ENCODE measurements around the gene RCAN2.

Gene RCAN2

GRCh38 chr6:46211917-46212316 lies 279.3 kb downstream of the RCAN2 start:
- no peak for DNase-seq (ENCODE audit: low read depth)

GRCh38 chr6:46210294-46210693 lies 281.0 kb downstream of the RCAN2 start:
- DNase-seq (ENCODE audit: low read depth) = no peak

- DNase-seq (ENCODE audit: low read depth) = no peak
Measured at GRCh38 chr6:46208303-46208702, 282.9 kb downstream of the RCAN2 start.

GRCh38 chr6:46207174-46207573 lies 284.1 kb downstream of the RCAN2 start:
- DNase-seq (ENCODE audit: low read depth) = no peak

- DNase-seq (ENCODE audit: low read depth) = no peak
Measured at GRCh38 chr6:46204880-46205650, 286.2 kb downstream of the RCAN2 start.

- no peak for DNase-seq (ENCODE audit: low read depth)
Measured at GRCh38 chr6:46203391-46204177, 287.7 kb downstream of the RCAN2 start.

GRCh38 chr6:46201702-46202101 lies 289.5 kb downstream of the RCAN2 start:
- no peak for DNase-seq (ENCODE audit: low read depth)

GRCh38 chr6:46199387-46199786 lies 291.9 kb downstream of the RCAN2 start:
- no peak for DNase-seq (ENCODE audit: low read depth)

GRCh38 chr6:46191961-46192360 lies 299.3 kb downstream of the RCAN2 start:
- DNase-seq (ENCODE audit: low read depth) = no peak

- no peak for DNase-seq (ENCODE audit: low read depth)
Measured at GRCh38 chr6:46190889-46191288, 300.4 kb downstream of the RCAN2 start.

- DNase-seq (ENCODE audit: low read depth) = no peak
Measured at GRCh38 chr6:46189726-46190125, 301.5 kb downstream of the RCAN2 start.

GRCh38 chr6:46186583-46186982 lies 304.7 kb downstream of the RCAN2 start:
- DNase-seq (ENCODE audit: low read depth) = no peak

- no peak for DNase-seq (ENCODE audit: low read depth)
Measured at GRCh38 chr6:46184114-46184513, 307.1 kb downstream of the RCAN2 start.

- no peak for DNase-seq (ENCODE audit: low read depth)
Measured at GRCh38 chr6:46175976-46176375, 315.3 kb downstream of the RCAN2 start.

- no peak for DNase-seq (ENCODE audit: low read depth)
Measured at GRCh38 chr6:46175446-46175845, 315.8 kb downstream of the RCAN2 start.

GRCh38 chr6:46174904-46175303 lies 316.3 kb downstream of the RCAN2 start:
- DNase-seq (ENCODE audit: low read depth) = no peak

- no peak for DNase-seq (ENCODE audit: low read depth)
Measured at GRCh38 chr6:46172176-46172575, 319.1 kb downstream of the RCAN2 start.
